Globus pallidus (tissue), 1 donor: Measurements from ENCODE around the gene METTL25.
"Not testable (repeated sequence)": the region's sequence is repeated elsewhere in the genome, so short reads cannot be mapped to it uniquely, and the experiment has no call there.

Experiments used
- DNase-seq: peaks from one replicate; pipeline ENCODE4 v3.0.0-alpha.2; 2015; ENCODE audit warnings: low spot score

The METTL25 gene

GRCh38 chr12:82358200-82359114, at the start of gene METTL25, which contains the start of gene CCDC59:
METTL25 (plus strand) TSS chr12:82358529; CDS start chr12:82358566, 37 bp downstream.
CCDC59 (minus strand) TSS chr12:82358387; CDS start chr12:82358376, 11 bp downstream.
- peak; percentile 97 for DNase-seq

- no peak for DNase-seq
Observed at GRCh38 chr12:82314406-82314892, 43.9 kb upstream of the METTL25 start.

- DNase-seq = no peak
Observed at GRCh38 chr12:82319276-82319675, 39.1 kb upstream of the METTL25 start.

GRCh38 chr12:82325540-82326336, 32.6 kb upstream of the METTL25 start:
- no peak for DNase-seq

GRCh38 chr12:82326905-82327503, 31.3 kb upstream of the METTL25 start:
- peak; percentile 13 for DNase-seq

GRCh38 chr12:82327861-82328260, 30.5 kb upstream of the METTL25 start:
- no peak for DNase-seq

- DNase-seq = no peak
Observed at GRCh38 chr12:82329508-82329907, 28.8 kb upstream of the METTL25 start.

- DNase-seq = no peak
Observed at GRCh38 chr12:82350161-82350560, 8.2 kb upstream of the METTL25 start.

GRCh38 chr12:82351390-82351789, 6.9 kb upstream of the METTL25 start:
- DNase-seq = no peak

GRCh38 chr12:82357340-82357739, 989 bp upstream of the METTL25 start:
- no peak for DNase-seq

- no peak for DNase-seq
Observed at GRCh38 chr12:82357845-82358199, 507 bp upstream of the METTL25 start.

- DNase-seq = no peak
Observed at GRCh38 chr12:82359115-82359478, 768 bp downstream of the METTL25 start.

GRCh38 chr12:82360834-82361233, 2.5 kb downstream of the METTL25 start:
- DNase-seq = not testable (repeated sequence)

- DNase-seq = no peak
Observed at GRCh38 chr12:82361461-82361915, 3.2 kb downstream of the METTL25 start.

- no peak for DNase-seq
Observed at GRCh38 chr12:82363990-82364389, 5.7 kb downstream of the METTL25 start.

- no peak for DNase-seq
Observed at GRCh38 chr12:82366197-82366596, 7.9 kb downstream of the METTL25 start.

GRCh38 chr12:82375201-82375600, 16.9 kb downstream of the METTL25 start:
- DNase-seq = no peak

- DNase-seq = no peak
Observed at GRCh38 chr12:82378997-82379396, 20.7 kb downstream of the METTL25 start.

- peak; percentile 48 for DNase-seq
Observed at GRCh38 chr12:82383930-82384552, 25.7 kb downstream of the METTL25 start.

- DNase-seq = no peak
Observed at GRCh38 chr12:82398879-82399278, 40.5 kb downstream of the METTL25 start.

- no peak for DNase-seq
Observed at GRCh38 chr12:82400819-82401218, 42.5 kb downstream of the METTL25 start.

GRCh38 chr12:82406651-82407050, 48.3 kb downstream of the METTL25 start:
- no peak for DNase-seq
